ENCODE results near the gene DNLZ. TPM values are rescaled to one million over a fixed set of nuclear protein-coding genes. Genes with fewer than 3 reads are reported as not detected.

DNLZ gene
- total RNA-seq, 4 donors from 2014 or later, result 5.6 to 19.8 (median 13.5) TPM

DNA sequence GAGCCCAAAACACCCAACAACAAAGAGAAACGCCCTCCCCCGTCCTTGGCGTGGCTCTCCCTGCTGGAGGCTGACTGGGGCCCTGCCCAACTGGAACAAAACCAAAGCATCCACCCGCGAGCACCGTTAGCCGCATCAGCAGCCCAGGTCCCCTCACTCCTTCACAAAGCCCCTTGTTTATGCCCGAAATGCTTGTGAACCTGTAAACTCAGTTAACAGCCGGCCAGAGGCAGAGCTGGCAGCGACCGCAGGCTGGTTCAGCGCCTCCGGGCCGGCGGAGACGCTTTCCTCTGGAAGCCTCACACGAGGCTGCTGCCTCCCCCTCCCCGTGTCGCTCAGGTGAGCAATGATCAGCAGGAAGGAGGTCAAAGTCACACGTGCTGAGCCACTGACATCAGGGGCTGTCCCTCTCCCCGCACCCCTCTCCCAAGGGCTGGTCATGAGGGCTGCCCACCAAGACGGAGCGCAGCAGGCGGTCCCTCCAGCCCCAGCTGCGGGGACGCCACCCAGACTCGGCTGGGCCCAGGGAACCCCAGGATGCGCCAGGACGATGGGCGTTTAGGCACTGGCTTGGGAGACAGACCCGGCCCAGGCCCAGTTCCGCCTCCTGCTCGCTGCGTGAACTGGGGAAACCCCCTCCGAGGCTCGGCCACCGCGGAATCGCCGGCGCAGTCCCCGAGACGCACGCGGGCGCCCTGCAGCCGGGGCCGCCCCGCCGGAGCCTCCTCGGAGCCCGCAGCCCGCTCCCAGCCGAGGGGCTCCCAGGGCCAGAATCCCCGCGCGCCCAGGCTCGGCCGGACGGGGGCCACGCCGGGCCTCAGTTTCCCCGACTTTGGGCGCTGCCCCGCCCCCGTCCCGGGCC, 35.9 kb upstream of the DNLZ start:
- H3K36me3 ChIP-seq, result peaks cover 0 to 43% (median 0%) of the 10 kb centered on the region in 3 donors
- H3K27me3 ChIP-seq, result no peaks in the 10 kb centered on the region
- H3K27ac ChIP-seq, result peak overlapping the region; percentile 18 to 86 (median 28)
- no peak for DNase-seq
- H3K4me3 ChIP-seq, result peak overlapping the region; percentile 90 to 99 (median 94)
- H3K4me1 ChIP-seq, result peaks cover 0 to 32% (median 22%) of the 10 kb centered on the region in 4 donors
- TF ChIP-seq, protein P1, sequence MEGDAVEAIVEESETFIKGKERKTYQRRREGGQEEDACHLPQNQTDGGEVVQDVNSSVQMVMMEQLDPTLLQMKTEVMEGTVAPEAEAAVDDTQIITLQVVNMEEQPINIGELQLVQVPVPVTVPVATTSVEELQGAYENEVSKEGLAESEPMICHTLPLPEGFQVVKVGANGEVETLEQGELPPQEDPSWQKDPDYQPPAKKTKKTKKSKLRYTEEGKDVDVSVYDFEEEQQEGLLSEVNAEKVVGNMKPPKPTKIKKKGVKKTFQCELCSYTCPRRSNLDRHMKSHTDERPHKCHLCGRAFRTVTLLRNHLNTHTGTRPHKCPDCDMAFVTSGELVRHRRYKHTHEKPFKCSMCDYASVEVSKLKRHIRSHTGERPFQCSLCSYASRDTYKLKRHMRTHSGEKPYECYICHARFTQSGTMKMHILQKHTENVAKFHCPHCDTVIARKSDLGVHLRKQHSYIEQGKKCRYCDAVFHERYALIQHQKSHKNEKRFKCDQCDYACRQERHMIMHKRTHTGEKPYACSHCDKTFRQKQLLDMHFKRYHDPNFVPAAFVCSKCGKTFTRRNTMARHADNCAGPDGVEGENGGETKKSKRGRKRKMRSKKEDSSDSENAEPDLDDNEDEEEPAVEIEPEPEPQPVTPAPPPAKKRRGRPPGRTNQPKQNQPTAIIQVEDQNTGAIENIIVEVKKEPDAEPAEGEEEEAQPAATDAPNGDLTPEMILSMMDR (IDR thresholded peaks at IDR 0.05), result no peak
- TF ChIP-seq POLR2A (IDR thresholded peaks at IDR 0.05), result no peak
- no peaks in the 10 kb centered on the region for H3K9me3 ChIP-seq

GRCh38 chr9:136398286-136398685, 34.7 kb upstream of the DNLZ start:
- TF ChIP-seq POLR2A (IDR thresholded peaks at IDR 0.05), result no peak
- TF ChIP-seq, protein P1 (IDR thresholded peaks at IDR 0.05), result no peak
- DNase-seq, result no peak
- Histone ChIP-seq H3K9me3 (no peaks in the 10 kb centered on the region), H3K27ac (no peak overlapping the region), H3K36me3 (peaks cover 0 to 44% (median 0%) of the 10 kb centered on the region in 3 donors), H3K27me3 (no peaks in the 10 kb centered on the region), H3K4me3 (no peak overlapping the region), H3K4me1 (peaks cover 0 to 29% (median 14%) of the 10 kb centered on the region in 4 donors)

GRCh38 chr9:136397643-136398042, 34.1 kb upstream of the DNLZ start:
- peaks cover 0 to 29% (median 14%) of the 10 kb centered on the region in 4 donors for H3K4me1 ChIP-seq
- H3K9me3 ChIP-seq, result no peaks in the 10 kb centered on the region
- no peak for TF ChIP-seq POLR2A (IDR thresholded peaks at IDR 0.05)
- TF ChIP-seq, protein P1 (IDR thresholded peaks at IDR 0.05), result no peak
- H3K27me3 ChIP-seq, result no peaks in the 10 kb centered on the region
- no peak overlapping the region for H3K4me3 ChIP-seq
- peaks cover 0 to 48% (median 0%) of the 10 kb centered on the region in 3 donors for H3K36me3 ChIP-seq
- DNase-seq, result no peak
- no peak overlapping the region for H3K27ac ChIP-seq

- H3K27ac ChIP-seq, result no peak overlapping the region
- H3K9me3 ChIP-seq, result no peaks in the 10 kb centered on the region
- H3K4me3 ChIP-seq, result no peak overlapping the region
- H3K27me3 ChIP-seq, result no peaks in the 10 kb centered on the region
- TF ChIP-seq POLR2A (IDR thresholded peaks at IDR 0.05), result no peak
- TF ChIP-seq, protein P1 (IDR thresholded peaks at IDR 0.05), result no peak
- H3K4me1 ChIP-seq, result peaks cover 0 to 29% (median 14%) of the 10 kb centered on the region in 4 donors
- peaks cover 0 to 62% (median 0%) of the 10 kb centered on the region in 3 donors for H3K36me3 ChIP-seq
- no peak for DNase-seq
Measured at GRCh38 chr9:136396219-136396515, 32.6 kb upstream of the DNLZ start.

DNA sequence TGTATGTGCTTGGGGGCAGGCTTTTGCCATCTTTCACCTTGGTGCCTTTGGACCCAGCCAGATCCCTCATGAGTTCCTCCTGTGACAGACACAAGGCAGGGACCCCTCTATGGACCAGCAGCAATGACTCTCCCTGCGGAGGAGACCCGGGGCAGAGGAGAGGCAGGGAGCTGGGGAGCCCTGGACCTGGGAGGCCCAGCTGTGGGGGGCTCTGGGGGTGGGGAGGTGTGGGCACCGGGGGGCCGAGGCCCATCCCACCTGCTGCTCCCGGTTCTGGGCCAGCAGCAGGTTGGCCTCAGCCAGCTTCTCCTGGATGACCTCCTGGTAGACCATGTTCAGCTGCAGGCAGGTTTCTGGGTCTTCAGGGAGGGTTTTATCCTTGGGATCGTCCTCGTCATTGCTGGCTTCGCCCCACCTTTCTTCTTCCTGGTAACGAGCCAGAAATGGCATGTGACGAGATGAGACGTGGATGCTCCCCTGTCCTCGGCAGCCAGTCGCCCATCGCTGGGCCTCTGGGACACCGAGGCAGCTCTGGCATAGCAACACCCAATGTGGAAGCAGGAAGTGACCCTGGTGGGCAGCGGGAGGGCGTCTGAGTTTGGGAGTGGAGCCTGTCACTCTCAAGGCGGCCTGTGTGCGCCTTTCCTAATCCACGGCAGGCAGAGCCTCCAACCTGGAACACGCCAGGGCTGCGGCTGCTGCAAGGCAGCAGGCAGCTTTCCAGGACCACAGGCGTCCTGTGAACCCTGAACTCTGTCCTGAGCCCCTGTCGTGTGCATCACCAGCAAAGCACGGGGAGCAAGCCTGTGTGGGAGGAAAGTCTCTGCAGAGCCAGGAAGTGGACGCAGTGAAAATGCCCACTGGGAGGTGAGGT, 32.0 kb upstream of the DNLZ start:
- TF ChIP-seq, protein P1 (IDR thresholded peaks at IDR 0.05), result no peak
- no peak for TF ChIP-seq POLR2A (IDR thresholded peaks at IDR 0.05)
- no peak overlapping the region for H3K4me3 ChIP-seq
- peaks cover 0 to 27% (median 13%) of the 10 kb centered on the region in 4 donors for H3K4me1 ChIP-seq
- H3K27me3 ChIP-seq, result no peaks in the 10 kb centered on the region
- no peaks in the 10 kb centered on the region for H3K9me3 ChIP-seq
- peaks cover 0 to 63% (median 0%) of the 10 kb centered on the region in 3 donors for H3K36me3 ChIP-seq
- H3K27ac ChIP-seq, result no peak overlapping the region
- no peak for DNase-seq
